H54 (cell line): ENCODE data around the gene YJEFN3.
A peak's percentile ranks its signal among the peaks of the same experiment; 100 is the strongest.

Source experiments
- DNase-seq: peaks from one replicate; pipeline ENCODE4 v3.0.0; 2011; ENCODE audit warnings: low spot score, mixed read lengths; ENCODE audit not compliant: insufficient read length
- FAIRE-seq: peaks from 3 replicates; lab custom pipeline; 2011; peaks lifted over from hg19 to GRCh38; lab: Jason Lieb, UNC
- POLR2A ChIP-seq: IDR thresholded peaks from 2 replicates; pipeline ENCODE4 v1.6.1; 2011; ENCODE audit warnings: low read depth, mild to moderate bottlenecking, low read length

The YJEFN3 gene

DNA sequence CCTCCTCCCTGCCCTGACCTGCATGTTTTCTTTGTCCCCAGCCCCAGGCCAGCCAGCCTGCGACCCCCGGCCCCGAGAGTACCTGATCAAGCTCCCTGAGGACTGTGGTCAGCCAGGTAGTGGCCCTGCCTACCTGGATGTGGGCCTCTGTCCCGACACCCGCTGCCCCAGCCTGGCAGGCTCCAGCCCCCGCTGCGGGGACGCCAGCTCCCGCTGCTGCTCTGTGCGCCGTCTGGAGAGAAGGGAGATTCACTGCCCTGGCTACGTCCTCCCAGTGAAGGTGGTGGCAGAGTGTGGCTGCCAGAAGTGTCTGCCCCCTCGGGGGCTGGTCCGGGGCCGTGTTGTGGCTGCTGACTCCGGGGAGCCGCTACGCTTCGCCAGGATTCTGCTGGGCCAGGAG lies 14.9 kb downstream of the YJEFN3 start:
- DNase-seq = no peak
- TF ChIP-seq POLR2A = no peak
- no peak for FAIRE-seq

DNA sequence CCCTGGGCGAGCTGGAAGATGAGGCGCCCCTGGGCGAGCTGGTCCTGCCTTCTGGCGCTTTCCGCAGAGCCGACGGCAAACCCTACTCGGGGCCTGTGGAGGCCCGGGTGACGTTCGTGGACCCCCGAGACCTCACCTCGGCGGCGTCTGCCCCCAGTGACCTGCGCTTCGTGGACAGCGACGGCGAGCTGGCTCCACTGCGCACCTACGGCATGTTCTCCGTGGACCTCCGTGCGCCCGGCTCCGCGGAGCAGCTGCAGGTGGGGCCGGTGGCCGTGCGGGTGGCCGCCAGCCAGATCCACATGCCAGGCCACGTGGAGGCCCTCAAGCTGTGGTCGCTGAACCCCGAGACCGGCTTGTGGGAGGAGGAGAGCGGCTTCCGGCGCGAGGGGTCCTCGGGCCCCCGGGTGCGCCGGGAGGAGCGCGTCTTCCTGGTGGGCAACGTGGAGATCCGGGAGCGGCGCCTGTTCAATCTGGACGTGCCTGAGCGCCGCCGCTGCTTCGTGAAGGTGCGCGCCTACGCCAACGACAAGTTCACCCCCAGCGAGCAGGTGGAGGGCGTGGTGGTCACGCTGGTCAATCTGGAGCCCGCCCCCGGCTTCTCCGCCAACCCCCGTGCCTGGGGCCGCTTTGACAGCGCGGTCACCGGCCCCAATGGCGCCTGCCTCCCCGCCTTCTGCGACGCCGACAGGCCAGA lies 15.7 kb downstream of the YJEFN3 start:
- TF ChIP-seq POLR2A = no peak
- DNase-seq (no peak), FAIRE-seq (no peak)

DNA sequence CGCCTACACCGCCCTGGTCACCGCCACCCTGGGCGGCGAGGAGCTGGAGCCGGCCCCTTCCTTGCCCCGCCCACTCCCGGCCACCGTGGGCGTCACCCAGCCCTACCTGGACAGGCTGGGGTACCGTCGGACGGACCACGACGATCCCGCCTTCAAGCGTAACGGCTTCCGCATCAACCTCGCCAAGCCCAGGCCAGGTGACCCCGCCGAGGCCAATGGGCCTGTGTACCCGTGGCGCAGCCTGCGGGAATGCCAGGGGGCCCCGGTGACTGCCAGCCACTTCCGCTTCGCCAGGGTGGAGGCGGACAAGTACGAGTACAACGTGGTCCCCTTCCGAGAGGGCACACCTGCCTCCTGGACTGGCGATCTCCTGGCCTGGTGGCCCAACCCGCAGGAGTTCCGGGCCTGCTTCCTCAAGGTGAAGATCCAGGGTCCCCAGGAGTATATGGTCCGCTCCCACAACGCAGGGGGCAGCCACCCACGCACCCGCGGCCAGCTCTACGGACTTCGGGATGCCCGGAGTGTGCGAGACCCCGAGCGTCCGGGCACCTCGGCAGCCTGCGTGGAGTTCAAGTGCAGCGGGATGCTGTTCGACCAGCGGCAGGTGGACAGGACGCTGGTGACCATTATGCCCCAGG lies 16.4 kb downstream of the YJEFN3 start:
- no peak for DNase-seq
- no peak for FAIRE-seq
- TF ChIP-seq POLR2A = no peak

DNA sequence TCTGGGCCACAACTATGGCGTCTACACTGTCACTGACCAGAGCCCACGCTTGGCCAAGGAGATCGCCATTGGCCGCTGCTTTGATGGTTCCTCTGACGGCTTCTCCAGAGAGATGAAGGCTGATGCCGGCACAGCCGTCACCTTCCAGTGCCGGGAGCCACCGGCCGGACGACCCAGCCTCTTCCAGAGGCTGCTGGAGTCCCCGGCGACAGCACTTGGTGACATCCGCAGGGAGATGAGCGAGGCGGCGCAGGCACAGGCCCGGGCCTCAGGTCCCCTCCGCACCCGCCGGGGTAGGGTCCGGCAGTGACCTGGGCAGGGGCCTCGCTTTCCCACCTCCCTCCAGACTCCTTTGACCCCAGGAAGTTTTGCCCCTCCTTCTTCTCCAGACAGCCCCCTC lies 17.0 kb downstream of the YJEFN3 start:
- DNase-seq = no peak
- FAIRE-seq = no peak
- no peak for TF ChIP-seq POLR2A

DNA sequence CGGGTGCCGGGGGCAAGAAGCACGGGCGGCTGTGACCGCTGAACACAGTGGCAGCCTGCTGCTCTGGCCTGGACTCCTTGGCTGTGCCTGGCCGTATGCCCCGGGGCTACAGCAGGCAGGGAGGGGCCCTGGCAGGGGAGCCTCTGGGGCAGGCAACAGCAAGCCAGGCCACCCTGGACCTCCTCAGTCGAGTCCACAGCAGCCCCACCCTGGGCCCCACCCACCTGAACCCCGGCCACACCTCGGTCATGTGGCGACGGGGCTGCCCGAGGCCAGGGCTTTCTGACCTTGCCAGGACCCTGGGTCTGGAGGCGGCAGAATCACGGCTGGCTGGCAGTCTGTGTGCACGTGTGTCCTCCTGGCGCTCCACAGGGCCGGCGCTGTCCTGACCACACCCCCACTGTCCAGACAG lies 18.0 kb downstream of the YJEFN3 start:
- DNase-seq (no peak), FAIRE-seq (no peak)

DNA sequence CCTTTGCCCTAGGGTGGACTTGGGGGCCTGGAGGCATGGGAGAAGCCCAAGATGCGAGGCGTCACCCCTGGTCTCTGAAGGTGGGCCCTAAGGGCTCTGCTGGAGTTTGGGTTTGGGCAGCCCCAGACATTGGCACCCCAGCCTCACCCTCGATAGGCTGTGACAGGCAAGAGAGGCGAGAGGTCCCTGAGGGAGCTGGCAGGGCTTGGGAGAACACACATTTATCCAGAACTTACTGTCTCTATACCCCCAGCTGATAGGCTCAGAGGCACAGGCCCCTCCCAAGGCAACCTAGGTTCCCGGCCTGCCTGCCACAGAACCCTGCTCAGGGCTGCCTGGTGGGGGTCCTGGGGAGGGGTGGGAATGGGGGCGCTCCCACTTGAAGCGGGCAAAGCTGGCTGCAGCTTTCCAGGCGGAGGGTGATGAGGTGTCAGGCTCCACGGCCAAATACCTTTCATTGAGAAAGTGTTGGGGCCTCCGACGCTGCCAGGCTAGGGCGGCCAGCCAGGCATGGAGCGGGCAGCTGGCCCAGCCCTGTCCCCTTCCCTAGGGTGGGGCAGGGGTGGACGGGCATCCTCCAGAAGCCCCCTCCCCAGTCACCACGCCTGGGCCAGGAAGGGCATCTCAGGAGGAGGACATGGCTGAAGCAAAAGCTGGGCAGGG lies 19.1 kb downstream of the YJEFN3 start:
- DNase-seq = no peak
- no peak for TF ChIP-seq POLR2A
- FAIRE-seq = no peak

More for the DNA sequence above, 18.0 kb downstream of the YJEFN3 start:
- no peak for TF ChIP-seq POLR2A

DNA sequence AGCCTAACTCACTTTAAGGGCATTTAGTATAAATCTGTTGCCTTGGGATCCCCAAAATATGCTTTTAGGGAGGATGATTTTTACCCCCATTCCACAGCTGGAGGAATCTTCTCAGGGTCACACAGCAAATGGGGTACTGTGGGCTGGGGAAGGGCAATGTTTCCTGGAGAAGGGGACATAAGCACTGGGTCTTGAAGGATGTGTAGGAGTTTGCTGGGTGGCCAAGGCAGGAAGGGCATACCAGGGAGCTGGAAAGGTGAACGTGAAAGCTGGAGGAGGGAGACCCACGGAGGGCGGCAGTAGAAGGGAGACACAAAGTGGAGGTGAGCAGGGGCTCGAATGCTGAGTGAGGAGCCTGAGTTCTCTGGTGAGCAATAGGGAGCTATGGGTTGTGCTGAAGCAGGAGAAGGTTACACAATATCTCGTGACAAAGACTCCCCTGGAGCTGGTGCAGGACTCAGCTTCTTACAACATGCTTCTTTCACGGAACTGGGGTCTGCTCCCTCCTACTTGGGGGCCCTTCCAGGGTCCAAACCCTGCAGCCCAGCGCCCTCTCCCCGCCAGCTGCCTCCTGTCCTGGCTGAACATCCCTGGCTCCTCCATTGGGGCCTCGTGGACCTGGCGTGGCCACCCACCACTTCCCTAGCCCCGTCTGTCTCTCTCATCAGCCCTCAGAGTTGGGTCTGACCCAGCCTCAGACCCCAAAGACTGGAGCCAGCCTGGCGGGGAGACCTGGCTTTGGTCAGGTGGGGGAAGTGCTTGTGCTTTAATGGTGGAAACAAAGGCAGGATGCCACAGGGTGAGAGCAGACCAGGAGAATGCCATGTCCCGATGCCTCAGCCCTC lies 20.4 kb downstream of the YJEFN3 start:
- no peak for DNase-seq
- no peak for FAIRE-seq
- TF ChIP-seq POLR2A = no peak

DNA sequence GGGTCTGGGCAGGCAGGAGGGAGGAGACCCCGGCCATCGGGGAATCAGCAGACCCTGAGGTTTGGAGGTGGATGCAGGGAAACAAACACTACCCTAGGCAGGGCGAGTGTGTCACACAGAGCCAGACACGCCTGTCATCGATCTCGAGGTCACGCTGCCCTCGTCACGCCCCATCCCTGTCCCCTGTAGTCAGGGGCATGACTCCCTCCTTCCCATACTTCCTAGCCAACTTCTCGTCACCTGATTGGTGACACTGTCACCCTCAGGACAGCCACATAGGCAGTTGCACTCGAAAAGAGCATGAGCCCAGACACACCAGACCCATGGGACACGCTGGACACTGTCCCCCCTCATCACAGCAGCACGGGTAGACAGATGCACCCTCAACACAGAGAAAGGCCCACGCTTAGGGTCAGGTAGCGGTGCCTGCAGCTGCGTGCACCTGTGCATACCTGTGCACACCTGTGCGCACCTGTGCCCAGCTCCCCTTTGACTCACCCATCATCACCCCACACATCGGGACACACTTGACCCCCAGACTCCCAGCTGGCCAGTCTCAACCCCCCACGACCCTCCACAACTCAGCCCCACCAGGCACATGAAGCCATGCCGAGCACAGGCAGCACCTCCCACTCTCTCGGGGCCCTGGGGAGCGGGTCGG lies 21.2 kb downstream of the YJEFN3 start:
- DNase-seq = no peak
- TF ChIP-seq POLR2A = no peak
- FAIRE-seq = no peak

DNA sequence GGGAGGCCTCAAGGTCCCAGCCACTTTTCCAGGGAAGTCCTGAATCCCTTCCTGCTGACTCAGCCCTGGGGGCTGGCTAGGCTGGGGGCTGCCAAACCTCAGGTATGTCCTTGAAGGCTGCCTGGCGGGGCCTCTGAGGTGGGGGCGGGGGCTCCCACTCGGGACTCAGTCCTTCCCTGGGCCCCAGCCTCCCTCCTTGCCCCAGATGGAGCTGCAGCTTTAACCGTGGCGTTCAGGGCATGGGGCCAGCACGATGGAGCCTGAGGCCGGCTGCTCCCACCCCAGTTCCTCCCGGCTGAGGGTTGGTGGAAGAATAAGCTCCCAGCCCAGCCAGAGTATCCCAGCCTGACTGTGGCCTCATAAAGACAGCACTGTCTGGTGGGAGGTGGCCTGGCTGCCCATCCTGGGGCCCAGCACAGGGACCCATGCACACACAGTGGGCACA lies 21.8 kb downstream of the YJEFN3 start:
- DNase-seq = no peak
- no peak for TF ChIP-seq POLR2A
- FAIRE-seq = no peak

DNA sequence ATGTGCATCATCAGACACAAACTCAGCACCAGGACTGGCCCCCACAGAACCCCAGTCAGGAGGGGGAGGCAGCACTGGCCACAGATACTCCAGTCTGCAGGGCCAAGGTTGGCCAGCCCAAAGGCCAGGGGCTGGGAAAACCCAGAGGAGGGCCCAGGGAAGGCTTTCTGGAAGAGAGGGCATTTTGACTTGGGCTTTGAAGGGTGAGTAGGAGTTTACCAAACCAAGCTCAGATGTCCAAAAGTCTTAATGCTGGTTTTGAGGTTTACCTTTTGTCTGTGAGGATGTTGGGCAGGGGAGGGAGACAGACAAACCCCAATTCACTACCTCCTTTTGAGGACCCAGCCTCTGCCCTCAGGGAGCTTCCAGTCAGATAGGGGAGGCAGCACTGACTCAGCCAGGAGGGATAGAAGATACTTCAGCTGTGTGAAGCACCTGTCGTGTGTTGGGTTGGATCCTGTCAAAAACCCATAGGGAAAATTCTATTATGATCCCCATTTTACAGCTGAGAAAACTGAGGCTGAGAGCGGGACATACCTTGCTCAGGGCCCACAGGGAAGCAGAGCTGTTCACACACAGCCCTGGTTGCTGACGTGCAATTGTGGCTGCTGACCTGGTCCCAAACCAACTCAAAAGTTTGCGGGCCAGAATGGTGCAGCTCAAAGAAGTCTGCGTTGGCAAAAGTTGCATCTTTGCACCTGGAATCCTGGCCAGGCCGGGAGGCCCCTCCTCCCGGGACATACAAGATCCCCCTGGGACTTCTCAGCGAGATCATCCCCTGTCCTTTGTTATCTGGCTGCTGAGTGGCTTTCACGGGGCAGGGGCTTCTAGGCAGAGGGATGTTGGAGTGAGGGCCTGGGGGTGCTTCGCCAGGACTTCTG lies 22.5 kb downstream of the YJEFN3 start:
- FAIRE-seq (no peak), DNase-seq (no peak)
- TF ChIP-seq POLR2A = no peak

DNA sequence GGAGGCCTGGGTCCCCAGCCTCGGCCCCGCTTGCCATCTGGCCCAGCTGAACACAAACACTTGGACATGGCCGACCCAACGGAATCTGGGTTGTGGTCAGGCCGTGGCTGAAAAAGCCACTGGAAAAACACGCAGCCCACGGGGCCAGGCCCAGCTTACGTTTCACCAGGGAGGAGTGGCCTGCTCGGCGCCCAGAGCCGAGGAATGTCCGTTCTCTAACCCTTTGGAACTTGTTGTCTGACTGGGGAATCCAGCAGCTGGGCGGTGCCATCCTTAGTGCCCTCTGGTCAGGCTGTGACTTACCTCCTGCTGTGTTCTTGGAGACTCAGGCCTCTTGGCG lies 23.1 kb downstream of the YJEFN3 start:
- FAIRE-seq (no peak), DNase-seq (no peak)
- TF ChIP-seq POLR2A = no peak

DNA sequence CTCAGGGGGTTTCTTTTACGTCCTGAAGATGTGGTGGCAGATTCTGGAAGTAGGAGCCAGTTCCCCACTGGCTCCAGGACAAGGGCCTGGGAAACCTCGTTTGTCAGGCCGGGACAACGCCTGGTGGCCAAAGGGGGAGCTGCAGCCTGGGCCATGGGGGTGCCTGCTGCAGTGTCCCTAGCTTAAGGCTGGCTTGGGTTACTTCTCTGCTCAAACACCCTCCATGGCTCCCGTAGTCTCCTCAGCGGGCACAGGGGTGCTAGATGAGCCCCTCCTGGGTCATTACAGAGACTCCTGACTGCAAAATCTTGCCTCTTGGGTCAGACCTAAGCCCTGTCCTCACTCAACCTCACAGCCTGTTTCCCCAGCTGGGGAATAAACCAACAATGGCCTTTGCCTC lies 24.1 kb downstream of the YJEFN3 start:
- no peak for TF ChIP-seq POLR2A
- peak; percentile 81 for DNase-seq
- no peak for FAIRE-seq
